ENCODE results near the gene UNC5C.

The UNC5C gene

DNA sequence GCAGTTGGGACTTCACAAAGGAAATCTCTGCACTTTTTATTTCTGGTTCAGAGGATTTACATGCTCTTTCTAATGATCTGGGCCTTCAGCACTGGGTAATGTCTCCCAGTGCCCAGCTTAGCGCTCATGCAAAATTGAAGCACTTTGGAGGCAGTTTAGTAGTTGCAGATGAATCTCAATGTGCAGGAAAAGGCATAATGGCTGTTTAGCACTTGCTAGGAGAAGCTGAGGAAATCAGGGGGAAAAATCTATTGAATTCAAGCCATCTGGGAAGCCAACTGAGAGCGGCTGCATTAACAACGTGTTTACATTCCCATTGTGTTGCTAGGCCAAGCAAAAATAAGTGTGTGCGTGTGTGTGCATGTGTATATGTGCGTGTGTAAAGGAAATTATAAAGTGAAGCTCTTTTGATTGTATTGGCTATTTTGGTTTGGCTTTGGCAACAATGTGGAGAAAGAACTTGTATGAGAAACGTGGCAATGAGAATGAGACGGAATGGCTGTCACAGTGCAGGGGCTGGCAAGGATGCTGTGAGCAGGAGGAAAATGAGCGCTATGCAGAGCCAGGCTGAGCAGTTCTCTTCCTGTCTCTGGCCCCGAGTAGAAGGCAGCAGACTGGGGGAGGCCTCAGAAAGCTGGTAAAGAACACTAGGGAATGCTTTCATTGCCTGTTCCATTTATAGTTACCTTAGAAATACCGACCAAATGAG is 231.5 kb downstream of the UNC5C start:
- no peak for DNase-seq

DNA sequence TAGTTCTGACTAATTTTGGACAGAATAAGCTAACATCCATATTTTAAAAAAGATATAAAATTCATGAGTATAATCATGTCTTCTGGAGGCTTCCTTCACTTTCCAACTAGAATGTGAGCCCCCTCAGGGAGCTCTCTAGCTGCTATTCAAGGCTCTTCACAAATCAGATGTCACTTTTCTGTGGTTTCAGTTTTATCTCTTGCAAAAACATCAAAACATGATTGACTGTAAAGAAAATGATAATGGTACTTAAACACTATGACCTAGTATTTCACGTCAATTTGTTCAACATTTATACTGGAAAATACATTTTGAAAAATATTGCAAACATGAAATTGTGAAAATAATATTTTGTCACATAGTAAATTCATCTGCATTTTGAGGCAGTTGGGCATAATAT is 234.2 kb downstream of the UNC5C start:
- no peak for DNase-seq

DNA sequence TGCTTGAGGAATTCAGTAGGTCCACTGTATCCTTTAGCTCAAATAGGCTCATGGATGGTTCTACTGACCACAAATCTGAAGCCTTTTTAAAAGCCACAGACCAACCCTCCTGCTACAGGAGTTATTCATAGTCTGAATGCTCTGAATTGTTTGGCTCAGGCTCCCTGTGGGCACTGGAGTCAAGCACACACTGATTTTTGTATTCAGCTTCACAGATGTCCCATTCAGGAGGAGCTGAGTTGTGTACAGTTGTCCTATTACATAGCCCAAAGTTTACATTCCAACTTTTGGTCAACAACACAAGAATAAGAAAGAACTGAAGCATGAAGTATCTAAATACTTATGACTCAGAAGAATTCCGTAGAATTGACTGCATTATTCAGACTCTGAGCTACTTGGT is 243.9 kb downstream of the UNC5C start:
- DNase-seq = no peak

DNA sequence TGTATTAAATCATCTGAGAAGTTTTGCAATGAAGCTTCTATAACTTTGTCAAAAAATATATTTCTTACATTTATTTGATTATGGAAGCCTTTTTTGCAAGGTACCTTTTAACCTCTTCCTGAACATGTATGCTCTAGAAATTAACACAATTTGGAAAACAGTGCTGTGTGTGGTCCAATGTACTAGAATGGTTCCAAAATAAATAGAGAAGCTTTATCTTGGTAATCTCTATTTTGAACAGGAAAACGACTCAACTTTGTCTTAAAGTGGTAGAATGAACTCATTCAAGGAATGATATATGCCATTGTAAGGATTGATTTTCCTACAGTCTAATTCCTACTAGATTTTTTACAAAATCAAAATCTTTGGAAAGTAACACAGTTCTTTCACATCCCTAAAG is 248.5 kb downstream of the UNC5C start:
- no peak for DNase-seq

DNA sequence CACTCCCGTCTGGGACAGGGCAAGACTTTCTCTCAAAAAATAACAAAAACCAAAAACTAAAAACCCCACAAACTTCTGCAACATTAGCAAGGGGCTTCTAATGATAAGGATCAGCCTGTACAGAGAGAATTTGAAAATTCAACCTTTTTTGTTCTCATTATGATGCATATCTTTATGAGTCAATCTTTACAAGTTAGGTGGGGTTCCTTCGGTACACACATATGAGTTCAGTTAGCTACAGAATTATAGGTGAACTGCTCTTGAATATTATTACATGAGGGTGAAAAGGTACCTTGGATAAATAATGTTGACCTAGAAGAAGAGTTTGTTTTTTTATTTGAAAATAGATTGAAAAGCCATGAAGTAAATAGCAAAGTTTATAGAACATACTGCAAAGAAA is 252.7 kb downstream of the UNC5C start:
- no peak for DNase-seq

DNA sequence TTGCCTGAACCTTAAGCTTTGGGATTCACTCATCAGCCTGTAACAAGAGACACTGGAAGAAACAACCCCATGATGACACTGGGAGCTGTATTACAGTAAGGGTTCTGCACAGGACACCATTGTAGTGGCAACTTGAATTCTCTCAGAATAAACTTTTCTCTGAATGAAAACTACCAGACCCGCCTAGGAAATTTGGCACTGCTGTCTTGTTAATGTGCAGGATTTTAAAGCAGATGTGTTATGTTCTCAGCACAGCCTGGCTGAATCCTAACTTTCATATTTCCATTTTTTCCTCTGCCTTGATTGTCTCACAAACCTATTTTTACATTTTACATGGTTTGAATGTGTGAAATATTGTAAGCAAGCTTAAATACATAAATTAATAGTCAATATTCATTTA is 253.6 kb downstream of the UNC5C start:
- no peak for DNase-seq

DNA sequence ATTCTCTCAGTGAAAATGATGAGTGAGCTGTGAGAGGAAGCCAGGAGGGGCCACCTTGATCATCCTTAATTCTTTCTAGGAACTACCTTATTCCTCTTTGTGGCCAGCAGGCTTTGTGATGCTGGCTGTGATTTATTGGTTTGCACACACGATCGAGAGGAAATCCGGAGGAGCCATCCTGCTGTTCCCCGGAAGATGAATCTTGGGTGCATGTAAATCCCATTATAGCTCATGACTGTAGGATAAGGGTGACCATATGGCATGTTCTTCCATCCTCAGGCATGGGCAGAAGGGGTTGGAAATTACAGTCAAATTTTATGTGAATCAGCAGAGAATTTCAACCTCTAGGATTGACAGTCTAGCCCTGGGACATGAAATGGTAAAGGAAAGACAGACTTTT is 254.5 kb downstream of the UNC5C start:
- no peak for DNase-seq

DNA sequence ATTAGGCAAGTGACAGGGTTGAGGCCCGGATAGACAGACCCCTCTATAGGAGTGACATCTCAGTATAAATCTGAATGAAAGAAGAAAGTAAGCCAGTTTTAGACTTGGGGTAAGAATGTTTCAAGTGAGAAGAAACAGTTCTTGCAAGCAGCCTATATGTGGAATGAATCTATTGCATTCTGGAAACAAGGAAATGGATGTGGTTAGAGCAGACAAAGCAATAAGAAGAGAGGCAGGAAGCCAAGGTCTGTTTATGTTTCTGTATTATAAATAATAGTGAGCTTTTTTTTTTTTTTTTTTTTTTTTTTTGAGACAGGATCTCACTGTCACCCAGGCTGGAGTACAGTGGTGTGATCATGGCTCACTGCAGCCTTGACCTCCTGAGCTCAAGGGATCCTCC is 255.8 kb downstream of the UNC5C start:
- no peak for DNase-seq

DNA sequence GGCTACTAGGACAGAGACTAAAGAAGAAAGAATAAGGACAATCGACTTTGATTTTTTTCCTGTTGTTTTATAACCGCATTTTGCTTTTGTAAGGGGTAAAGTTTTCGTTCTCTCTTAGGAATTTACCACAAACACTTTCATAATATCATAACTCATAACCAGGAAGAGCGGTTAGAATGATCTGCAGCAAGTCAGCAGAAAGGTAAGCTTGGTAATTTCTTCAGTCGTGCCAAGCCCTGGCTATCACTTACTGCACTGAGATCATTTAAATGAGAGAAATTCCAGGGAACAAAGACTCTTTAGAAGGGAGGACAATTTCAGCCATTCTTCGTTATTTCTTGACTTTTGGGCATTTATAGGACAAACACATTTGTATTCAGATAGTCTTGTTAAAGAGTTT is 258.1 kb downstream of the UNC5C start:
- DNase-seq = no peak

DNA sequence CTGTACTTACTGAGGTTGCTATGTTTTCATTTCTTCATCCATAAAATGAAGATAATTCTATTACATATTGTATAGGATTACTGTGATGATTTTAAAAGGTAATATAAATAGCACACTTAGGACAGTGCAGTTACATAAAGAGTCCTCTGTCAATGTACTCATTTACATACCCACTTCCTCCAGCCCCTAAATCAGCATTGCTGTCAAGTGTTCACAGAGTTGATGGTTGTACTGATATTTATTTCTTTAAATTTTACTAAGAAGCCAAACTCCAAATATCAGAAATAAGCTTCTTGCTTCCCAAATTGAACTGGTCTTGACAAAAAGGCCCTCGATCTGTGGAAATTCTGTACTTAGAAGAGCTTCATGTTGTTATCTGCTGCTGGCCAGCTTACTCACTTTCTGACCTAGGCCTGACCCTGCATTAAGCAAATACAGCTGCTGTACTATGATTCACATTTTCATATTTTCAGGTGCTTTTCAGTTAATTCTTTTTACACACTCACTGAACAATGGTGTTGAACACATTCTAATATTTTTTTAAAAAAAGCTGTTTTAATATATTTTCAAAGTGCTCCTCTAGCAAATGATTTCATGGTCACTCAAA is 259.6 kb downstream of the UNC5C start:
- DNase-seq = no peak

DNA sequence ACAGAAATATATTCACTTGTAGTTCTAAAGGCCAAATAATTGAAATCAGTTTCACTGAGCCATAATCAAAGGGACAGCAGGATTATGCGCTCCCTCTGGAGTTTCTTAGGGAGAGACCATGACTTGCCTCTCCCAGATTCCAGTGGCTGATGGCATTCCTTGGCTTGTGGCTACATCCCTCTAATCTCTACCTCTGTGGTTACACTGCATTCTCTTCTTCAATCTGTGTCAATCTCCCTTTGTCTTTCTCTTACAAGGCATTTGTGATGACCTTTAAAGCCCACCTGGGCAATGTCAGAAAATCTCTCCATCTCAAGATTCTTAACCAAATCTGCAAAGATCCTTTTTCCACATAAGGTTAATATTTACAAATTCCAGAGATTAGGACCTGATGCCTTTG is 260.2 kb downstream of the UNC5C start:
- no peak for DNase-seq

DNA sequence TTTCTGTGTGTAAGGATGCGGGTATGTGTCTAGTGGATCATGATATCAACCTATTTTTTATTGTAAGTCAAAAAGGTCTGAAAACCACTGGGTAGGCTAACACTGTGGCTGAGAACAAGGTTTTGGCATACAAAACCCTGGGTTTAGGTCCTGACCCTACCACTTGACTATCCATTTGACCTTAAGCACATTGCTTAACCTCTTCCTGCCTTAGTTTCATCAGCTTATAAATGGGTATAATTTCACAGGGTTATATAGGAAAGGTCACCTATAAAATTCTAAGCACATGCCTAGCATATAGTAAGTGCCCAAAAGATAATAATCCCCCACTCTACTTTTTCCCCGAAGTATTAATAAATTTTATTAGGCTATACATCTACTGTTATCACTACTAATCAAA is 263.0 kb downstream of the UNC5C start:
- DNase-seq = no peak

DNA sequence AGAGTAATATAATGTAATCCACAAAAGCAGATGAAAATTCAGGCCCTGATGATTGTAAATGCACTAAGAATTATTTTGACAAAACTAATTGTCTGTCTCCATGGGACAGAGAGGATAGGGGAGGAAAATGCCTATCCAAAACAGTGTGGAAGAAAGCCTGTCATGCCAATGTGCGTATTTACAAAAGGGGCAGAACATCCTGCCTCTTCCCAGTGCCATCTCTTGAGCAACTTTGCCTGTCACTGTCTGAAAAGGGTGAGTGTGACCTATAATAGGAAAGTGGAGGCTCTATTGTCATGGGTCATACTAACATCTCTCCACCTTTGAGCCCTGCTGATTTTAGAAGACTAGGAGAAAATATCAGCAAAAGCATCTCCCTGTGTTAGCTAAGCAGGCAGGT is 264.1 kb downstream of the UNC5C start:
- DNase-seq = no peak

DNA sequence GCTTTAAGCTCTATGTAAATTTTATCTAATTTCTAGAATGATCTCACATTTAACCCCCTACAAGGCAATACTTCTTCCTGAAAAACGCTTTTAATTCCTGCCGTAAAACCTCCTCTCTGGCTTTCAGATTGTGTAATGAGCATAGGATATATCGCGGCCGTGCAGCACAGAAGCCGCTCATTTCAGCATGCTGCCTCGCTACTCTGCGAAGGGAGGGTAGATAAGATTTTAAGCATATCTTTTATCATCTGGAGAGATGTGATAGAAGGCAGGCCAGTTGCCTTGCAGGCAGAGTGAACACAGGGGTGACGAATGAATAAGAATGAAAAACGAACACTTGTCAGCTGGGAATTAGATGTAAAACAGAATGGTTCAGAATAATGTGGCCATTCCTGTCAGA is 265.5 kb downstream of the UNC5C start:
- no peak for DNase-seq

DNA sequence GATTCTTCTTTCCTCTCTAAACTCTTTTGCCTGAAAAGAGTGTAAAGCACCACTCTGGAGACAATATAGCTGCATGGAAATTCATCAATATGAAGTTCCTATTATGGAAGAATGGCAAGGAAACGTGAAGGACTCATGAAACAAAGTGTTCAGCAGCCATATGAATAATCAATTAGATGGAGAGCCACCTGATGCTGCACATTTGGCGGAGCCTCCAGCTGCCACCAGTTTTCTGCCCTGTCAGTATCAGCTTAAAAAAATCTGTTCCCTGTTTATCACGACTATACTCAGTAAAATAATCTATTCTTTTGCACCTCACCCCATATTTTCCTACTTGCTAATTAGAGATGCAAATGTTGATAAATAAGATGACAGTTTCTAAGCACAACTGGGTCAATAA is 276.0 kb downstream of the UNC5C start:
- DNase-seq = no peak

DNA sequence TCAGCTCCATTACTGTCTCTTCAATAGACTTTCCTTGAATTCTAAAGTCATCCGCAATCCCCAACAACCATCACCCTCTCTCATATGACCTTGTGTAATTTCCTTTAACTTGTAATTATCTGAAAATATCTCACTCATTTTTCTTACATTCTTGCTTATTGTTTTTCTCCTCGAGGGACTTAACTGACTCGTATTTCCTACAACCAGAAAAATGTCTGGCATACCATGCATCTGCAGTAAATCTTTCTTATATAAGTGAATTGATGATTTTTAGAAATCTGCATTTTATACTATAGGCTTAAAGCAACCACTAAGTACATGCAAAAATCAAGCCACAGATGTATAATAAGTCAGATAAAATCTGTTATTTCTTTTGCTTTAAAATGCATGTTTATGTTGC is 276.7 kb downstream of the UNC5C start:
- no peak for DNase-seq

DNA sequence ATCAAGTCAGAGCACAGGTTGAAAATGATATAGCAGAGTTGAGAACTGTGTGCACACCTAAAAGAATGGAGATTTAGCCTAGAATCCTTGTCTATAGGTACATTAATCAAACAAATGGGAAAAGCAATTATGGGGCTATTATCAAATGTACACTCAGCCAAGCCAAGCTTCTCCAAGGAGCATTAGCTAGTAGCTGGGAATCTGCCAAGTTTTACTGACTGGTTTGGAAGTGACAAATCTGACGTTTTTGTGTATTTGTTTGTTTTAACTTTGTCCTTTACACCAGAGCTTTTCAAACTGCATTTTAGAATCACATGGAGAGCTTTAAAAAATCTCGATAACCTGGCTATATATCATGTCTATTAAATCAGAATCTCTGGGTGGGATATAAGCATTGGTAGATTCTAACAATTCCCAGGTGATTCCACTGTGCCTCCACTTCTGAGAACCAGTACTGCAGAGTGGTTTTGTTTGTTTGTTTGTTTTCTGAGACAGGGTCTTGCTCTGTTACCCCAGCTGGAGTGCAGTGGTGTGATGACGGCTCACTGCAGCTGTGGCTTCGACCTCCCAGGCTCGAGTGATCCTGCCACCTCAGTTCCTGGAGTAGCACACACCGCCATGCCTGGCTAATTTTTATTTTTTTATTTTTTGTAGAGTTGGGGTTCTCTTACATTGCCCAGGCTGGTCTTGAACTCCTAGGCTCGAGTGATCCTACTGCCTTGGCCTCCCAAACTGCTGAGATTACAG is 279.8 kb downstream of the UNC5C start:
- DNase-seq = no peak

DNA sequence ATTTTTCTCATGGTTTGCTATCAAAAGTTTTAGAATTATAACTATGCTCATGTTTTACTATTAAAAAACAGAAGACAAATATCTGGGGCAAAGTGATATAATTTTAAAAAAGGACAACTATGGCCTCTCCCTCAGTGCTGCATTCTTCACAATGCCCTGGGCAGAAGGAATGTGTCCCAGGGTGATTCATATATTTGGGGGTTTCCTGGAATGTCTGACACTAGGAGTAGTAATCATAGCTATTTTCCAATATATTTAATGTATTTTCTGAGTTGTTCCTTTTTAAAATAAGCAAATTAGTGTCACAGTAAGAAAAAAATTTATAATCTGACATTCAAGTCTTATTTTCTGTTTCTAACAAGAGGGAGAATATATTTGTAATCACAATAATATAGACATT is 281.7 kb downstream of the UNC5C start:
- no peak for DNase-seq

DNA sequence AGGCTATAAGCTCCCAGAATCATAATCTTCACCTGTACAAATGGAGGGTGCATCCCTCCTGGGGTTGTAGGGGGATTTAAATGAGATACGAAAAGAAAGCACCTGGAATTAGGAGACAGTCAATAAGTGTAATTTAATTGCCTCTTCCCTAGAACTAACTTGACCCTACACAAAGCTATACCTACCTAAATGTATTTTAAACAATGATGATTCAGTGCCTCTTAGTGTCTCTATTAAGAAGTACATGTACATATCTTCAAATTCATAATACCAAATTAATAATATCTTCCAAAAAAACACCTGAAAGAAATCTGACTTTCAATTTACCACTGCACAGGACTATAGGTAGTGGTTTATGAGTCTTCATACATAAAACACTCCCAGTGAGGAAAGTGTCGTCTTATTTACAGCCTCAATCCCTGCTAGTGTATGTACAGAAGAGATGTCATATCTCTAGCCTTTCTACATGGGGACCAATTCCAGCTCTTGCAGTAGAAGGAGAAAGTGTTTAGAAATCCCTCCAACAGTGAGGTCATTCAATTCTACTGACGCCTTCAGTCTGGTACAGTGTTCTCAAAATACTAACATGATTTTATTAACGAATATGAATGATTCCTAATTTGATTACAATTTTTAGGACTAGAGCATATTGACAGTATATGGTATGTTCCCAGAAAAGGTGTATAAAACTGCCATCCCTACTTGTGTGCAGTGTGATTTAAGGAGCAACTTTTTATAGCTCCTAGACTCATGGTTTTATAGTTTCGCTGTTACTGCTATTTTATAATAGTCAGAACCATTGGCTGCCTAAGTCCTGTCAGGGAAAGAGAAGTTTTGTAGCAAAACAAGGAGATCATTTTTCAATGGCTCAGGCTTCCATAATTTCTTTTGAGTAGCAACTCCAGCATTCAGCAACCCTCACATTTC is 282.7 kb downstream of the UNC5C start:
- DNase-seq = no peak

DNA sequence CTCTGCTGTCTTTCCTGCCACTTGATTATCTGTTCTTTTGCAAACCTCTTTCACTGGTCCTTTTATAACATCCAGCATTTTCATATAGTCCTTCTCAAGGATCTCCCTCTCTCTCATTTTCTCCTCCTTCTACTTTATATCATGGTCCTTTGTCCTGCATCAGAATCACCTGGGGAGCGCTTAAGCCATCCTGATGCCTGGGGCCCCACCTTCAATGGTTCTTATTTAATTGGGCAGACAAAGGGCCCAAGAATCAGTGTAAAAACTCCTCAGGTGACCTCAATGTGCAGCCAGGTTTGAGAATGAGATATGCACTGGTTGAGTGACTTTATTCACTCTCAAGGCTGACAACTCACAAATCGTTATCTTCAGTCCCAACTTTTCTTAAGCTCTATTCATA is 283.9 kb downstream of the UNC5C start:
- no peak for DNase-seq

DNA sequence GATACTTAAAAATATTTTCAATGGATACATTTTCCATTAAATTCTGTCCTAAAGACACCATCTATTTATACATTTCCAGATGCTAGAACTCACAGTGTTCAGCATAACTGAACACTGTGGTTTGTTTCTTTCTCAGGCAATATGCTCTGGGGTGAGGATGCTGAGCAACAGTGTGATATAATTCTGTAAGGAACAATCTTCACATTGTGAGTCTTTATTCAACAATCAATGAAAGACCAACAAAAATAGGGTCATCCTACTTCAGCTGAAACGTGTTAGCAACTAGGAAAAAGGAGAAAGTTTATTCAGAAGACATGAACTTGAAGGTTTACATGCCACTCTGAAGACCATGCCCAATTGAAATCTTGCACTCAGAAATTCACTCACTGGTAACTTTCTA is 284.8 kb downstream of the UNC5C start:
- no peak for DNase-seq

DNA sequence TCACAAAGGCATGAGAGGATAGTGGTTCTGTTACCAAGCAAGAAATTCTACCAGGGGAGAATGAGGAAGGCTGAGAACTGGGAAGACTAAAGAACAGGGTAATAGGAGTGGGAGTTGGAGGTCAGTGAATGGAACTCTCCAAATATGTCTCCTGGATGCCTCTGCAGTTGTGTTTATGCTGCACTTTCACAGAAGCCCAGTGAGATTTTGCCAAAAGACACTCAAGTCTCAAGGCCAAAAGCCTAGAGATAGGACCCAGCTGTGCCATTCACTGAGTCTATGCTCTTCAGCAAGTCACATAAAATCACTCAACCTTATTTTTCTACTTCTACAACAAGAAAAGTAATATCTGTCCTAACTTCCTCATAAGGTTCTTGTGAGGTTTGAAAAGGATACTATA is 285.4 kb downstream of the UNC5C start:
- DNase-seq = no peak

DNA sequence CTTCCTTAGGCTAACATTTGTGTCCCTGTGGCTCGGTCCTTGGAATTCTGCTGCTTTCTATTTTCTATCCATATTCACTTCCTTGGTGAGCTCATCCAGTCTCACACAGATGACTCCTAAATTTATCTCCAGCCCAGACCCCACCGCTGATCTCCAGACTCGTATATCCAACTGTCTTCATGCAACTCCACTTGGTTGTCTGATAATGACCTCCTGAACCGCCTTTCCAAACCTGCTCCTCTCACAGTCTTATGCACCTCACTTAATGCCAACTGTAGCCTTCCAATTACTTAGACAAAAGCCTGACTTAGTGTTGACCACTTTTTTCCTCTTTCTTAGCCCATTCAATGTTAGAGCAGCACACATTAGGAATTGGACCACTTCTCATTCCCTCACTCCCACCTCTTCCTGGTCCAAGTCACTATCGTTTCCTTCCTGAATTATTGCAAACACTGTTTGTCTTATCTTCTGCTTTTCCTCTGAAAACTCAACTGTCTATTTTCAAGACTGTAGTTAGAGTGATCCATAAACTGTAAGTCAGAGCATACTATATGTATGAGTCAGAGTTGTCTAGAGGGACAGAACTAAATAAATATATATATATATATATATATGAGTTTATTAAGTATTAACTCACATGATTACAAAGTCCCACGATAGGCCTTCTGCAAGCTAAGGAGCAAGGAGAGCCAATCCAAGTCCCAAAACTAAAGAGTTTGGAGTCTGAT is 292.5 kb downstream of the UNC5C start:
- DNase-seq = no peak
